ENCODE measurements around the gene DHRS7C.

Gene DHRS7C

DNA sequence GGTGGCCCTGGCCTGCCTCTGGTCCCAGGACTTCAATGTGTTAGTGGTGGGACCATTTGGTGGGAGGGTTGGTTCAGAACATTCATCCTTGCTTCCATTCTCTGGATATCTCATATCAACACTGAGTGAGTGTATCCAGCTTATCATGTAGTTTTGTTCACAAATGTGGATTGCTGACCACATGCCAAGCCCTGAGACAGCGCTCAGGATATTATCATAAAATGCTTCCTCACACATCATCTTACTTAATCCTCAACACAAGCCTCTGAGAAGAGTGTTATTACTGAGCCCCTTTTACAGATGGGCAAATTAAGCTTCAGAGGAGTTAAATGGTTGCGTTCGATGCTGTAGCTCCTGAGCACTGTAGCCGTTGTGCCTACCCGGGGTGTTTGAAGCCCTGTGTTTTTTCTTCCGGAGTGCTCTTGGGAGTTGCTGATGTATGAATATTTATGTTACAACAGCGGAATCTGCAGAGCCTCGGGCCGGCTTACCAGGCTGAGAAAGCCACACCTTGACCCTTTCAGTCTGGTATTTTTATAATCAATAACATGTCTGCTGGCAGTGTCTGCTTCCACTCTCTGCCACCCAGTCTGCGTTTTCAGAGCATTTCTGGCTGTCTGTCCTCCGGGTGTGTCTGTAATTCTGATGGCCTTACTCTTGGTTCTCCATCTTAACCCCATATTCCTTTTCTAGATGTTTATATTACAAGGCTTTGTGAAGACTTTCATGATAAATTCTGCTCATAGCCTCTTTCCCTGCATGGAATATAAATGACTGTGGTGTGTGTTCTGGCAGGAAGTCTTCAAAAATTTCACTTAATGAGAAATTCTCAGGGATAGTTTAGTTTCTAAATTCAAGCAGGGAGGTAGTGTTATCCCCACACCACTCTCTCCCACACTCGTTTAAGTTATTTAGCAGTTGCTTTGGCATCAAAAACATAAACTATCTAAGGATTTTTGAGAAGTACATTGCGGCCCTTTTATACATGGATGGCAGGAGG lies 37.2 kb upstream of the DHRS7C start:
- DNase-seq (ENCODE audit: insufficient read length, low spot score) (no peak), FAIRE-seq (no peak)
- TF ChIP-seq, protein P1, sequence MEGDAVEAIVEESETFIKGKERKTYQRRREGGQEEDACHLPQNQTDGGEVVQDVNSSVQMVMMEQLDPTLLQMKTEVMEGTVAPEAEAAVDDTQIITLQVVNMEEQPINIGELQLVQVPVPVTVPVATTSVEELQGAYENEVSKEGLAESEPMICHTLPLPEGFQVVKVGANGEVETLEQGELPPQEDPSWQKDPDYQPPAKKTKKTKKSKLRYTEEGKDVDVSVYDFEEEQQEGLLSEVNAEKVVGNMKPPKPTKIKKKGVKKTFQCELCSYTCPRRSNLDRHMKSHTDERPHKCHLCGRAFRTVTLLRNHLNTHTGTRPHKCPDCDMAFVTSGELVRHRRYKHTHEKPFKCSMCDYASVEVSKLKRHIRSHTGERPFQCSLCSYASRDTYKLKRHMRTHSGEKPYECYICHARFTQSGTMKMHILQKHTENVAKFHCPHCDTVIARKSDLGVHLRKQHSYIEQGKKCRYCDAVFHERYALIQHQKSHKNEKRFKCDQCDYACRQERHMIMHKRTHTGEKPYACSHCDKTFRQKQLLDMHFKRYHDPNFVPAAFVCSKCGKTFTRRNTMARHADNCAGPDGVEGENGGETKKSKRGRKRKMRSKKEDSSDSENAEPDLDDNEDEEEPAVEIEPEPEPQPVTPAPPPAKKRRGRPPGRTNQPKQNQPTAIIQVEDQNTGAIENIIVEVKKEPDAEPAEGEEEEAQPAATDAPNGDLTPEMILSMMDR (IDR thresholded peaks at IDR 0.05; ENCODE audit: insufficient read depth, missing control alignments): no peak

DNA sequence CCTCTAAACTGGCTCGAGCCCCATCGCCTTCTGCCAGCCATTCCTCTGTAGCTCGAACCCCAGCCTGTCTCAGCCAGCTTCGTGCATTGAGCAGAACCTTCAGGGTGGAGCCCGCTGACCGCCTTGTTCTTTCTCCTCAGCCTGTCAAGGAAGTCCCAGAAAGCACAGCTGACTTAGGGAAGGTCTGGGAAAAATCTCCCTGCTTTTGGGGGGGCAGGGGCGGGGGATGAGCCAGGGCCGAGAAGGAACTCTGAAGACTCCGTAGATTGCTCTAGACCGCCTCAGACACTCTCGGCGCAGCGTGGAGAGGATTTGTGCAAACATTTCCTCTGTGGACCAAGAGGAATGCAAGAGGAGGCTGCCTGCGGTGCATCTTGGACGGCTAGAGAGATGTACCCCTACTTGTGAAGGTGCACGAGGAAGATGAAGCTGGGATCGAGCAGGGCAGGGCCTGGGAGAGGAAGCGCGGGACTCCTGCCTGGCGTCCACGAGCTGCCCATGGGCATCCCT lies 34.3 kb upstream of the DHRS7C start, which contains the start of gene GLP2R:
GLP2R (plus strand) TSS at position 284 of the 510 bp plus-strand sequence; CDS start at position 424, 140 bp downstream.
- DNase-seq (ENCODE audit: insufficient read length, low spot score) (no peak), FAIRE-seq (no peak)
- TF ChIP-seq, protein P1 (IDR thresholded peaks at IDR 0.05; ENCODE audit: insufficient read depth, missing control alignments): no peak

DNA sequence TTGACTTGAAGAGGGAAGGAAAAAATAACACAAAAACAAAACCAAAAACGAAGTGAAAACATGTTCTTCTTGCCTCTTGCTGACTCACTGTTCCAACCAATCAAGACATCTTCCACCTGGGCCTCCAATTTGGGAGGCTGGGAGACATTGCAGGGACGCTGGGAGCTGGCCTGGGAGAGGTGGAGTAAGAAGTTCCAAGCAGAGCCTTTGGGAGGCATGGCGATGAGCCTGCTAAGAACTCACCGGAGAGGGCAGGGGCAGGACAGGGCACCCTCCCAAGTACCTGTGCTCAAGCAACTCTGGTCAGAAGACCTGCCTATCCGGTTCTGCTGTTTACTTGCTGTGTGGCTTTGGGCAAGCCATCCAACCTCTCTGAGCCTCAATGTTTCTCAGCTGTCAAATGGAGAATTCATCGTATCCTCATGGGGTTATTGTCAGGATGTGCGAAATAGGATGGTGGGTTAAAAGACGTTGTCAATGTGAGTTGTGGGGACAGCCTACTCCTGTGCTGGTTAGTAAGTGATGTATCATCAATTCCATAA lies 33.5 kb upstream of the DHRS7C start:
- no peak for DNase-seq (ENCODE audit: insufficient read length, low spot score)
- no peak for FAIRE-seq
- TF ChIP-seq, protein P1 (IDR thresholded peaks at IDR 0.05; ENCODE audit: insufficient read depth, missing control alignments): no peak

DNA sequence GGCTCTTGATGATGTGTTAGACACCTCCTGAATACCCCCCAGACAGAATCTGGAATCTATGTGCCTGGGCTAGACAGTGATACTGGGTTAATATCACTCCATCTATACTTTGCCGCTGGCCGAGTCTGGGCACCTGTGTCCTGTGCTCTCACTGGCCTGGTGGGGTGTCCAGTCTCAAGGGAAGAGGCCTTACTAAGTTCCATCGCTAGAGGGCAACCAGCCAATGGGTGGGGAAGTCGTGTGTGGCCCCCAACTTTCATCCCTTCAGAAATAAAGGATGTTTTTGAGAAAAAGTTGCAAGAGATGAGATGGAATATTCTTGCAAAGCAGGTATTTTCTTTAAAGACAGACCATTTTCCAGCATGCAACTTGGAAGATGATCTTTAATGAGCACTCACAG lies 32.7 kb upstream of the DHRS7C start:
- TF ChIP-seq, protein P1 (IDR thresholded peaks at IDR 0.05; ENCODE audit: insufficient read depth, missing control alignments): no peak
- no peak for DNase-seq (ENCODE audit: insufficient read length, low spot score)
- FAIRE-seq: no peak

DNA sequence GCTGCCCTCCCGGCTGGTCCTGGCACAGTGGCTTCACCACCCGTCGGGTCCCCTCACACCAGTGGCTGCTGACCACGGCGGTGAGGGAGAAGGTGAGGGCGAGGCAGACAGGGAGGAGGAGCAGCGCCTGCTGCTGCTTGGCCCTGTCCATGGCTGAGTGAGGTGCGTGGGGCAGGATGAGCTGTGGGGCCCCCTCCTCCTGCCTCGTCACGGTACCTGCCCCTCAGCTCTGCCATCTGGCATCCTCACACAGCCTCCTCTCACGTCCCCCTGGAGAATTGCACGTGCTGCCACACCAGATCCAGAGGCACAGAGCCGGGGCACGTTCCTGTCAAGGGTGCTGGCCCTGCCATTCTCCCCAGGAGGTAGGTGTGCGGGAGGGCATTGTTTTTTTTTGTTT lies 30.5 kb upstream of the DHRS7C start, which contains the start of gene GSG1L2:
GSG1L2 (minus strand) TSS at position 159 of the 400 bp plus-strand sequence; CDS start at position 151, 8 bp downstream.
- no peak for DNase-seq (ENCODE audit: insufficient read length, low spot score)
- TF ChIP-seq, protein P1 (IDR thresholded peaks at IDR 0.05; ENCODE audit: insufficient read depth, missing control alignments): no peak
- no peak for FAIRE-seq

DNA sequence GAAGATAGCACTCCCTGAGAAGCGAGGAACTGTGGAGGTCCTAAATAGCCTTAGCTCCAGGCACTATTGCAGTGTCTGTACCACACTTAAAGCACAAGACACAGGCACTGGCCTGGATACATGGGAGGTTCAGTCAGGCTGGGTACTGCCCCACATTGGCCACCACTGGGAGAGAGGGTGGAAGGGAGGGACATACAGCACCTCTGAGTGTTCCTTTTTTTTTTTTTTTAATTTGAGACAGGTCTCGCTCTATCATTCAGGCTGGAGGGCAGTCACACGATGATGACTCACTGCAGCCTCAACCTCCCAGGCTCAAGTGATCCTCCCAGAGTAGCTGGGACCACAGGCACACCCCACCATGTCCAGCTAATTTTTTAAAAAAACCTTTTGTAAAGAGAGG lies 29.1 kb upstream of the DHRS7C start:
- FAIRE-seq: no peak
- TF ChIP-seq, protein P1 (IDR thresholded peaks at IDR 0.05; ENCODE audit: insufficient read depth, missing control alignments): no peak
- DNase-seq (ENCODE audit: insufficient read length, low spot score): no peak

Data from D721Med (cell line).